ENCODE measurements around the gene PSMB10.
"Not testable (repeated sequence)": the region's sequence is repeated elsewhere in the genome, so short reads cannot be mapped to it uniquely, and the experiment has no call there.

Gene PSMB10

DNA sequence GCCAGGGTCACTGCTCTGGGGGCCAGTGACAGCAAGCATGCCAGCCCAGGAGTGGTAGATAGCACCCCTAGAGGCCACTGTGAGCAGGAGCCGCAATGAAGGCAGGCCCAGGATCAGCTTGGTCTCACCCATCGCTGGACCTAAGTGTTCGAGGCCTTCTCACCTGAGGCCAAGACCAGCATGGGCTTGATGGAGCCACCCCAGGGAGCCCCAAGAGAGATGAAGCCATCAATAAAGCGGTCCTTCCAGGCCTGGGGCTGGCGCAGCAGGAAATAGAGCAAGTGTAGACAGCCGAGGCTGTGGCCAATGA is 5.5 kb upstream of the PSMB10 start:
- H3K36me3 ChIP-seq (ENCODE audit: low read depth), result peaks cover 57% of the 10 kb centered on the region
- ATAC-seq (ENCODE audit: low read depth) (peak; percentile 58), DNase-seq (ENCODE audit: low spot score) (no peak)
- no peaks in the 10 kb centered on the region for H3K9me3 ChIP-seq (ENCODE audit: severe bottlenecking)
- no peak overlapping the region for H3K27ac ChIP-seq (ENCODE audit: poor library complexity, severe bottlenecking)
- H3K4me1 ChIP-seq (ENCODE audit: insufficient read depth, poor library complexity, severe bottlenecking), result no peaks in the 10 kb centered on the region
- H3K4me3 ChIP-seq (ENCODE audit: severe bottlenecking), result no peak overlapping the region
- TF ChIP-seq CTCF (IDR thresholded peaks at IDR 0.05; ENCODE audit: poor library complexity, severe bottlenecking), result peak; percentile 67
- no peaks in the 10 kb centered on the region for H3K27me3 ChIP-seq (ENCODE audit: insufficient read depth, poor library complexity, severe bottlenecking)

- no peak for TF ChIP-seq CTCF (IDR thresholded peaks at IDR 0.05; ENCODE audit: poor library complexity, severe bottlenecking)
- ATAC-seq (ENCODE audit: low read depth) (no peak), DNase-seq (ENCODE audit: low spot score) (no peak)
- Histone ChIP-seq H3K4me3 (ENCODE audit: severe bottlenecking) (no peak overlapping the region), H3K27me3 (ENCODE audit: insufficient read depth, poor library complexity, severe bottlenecking) (no peaks in the 10 kb centered on the region), H3K36me3 (ENCODE audit: low read depth) (peaks cover 52% of the 10 kb centered on the region), H3K9me3 (ENCODE audit: severe bottlenecking) (no peaks in the 10 kb centered on the region), H3K4me1 (ENCODE audit: insufficient read depth, poor library complexity, severe bottlenecking) (no peaks in the 10 kb centered on the region), H3K27ac (ENCODE audit: poor library complexity, severe bottlenecking) (no peak overlapping the region)
Measured at GRCh38 chr16:67941469-67942199, 5.0 kb upstream of the PSMB10 start.

DNA sequence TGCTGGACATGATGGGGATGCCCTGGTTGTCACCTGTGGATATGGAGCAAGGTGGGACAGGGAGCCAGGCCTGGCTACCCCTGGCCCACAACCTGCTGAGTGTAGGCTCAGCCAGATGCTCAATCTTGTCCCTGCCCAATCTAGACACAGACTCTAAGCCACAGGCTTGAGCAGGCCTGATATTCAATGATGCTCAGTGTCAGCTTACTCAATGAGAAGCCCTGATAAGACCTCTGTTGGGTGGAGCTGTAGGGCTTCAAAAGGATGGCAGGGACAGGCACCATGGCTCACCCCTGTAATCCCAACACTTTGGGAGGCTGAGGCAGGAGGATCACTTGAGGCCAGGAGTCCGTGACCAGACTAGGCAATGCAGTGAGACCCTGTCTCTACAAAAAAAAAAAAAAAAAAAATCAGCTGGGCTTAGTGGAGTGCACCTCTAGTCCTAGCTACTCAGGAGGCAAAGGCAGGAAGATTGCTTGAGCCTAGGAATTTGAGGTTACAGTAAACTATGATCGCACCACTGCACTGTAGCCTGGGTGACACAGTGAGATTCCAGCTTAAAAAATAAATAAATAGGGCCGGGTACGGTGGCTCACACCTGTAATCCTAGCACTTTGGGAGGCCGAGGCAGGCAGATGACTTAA is 3.9 kb upstream of the PSMB10 start:
- DNase-seq (ENCODE audit: low spot score) (no peak), ATAC-seq (ENCODE audit: low read depth) (no peak)
- Histone ChIP-seq H3K4me3 (ENCODE audit: severe bottlenecking) (no peak overlapping the region), H3K4me1 (ENCODE audit: insufficient read depth, poor library complexity, severe bottlenecking) (no peaks in the 10 kb centered on the region), H3K9me3 (ENCODE audit: severe bottlenecking) (no peaks in the 10 kb centered on the region), H3K27me3 (ENCODE audit: insufficient read depth, poor library complexity, severe bottlenecking) (no peaks in the 10 kb centered on the region), H3K36me3 (ENCODE audit: low read depth) (peaks cover 42% of the 10 kb centered on the region), H3K27ac (ENCODE audit: poor library complexity, severe bottlenecking) (no peak overlapping the region)
- no peak for TF ChIP-seq CTCF (IDR thresholded peaks at IDR 0.05; ENCODE audit: poor library complexity, severe bottlenecking)

DNA sequence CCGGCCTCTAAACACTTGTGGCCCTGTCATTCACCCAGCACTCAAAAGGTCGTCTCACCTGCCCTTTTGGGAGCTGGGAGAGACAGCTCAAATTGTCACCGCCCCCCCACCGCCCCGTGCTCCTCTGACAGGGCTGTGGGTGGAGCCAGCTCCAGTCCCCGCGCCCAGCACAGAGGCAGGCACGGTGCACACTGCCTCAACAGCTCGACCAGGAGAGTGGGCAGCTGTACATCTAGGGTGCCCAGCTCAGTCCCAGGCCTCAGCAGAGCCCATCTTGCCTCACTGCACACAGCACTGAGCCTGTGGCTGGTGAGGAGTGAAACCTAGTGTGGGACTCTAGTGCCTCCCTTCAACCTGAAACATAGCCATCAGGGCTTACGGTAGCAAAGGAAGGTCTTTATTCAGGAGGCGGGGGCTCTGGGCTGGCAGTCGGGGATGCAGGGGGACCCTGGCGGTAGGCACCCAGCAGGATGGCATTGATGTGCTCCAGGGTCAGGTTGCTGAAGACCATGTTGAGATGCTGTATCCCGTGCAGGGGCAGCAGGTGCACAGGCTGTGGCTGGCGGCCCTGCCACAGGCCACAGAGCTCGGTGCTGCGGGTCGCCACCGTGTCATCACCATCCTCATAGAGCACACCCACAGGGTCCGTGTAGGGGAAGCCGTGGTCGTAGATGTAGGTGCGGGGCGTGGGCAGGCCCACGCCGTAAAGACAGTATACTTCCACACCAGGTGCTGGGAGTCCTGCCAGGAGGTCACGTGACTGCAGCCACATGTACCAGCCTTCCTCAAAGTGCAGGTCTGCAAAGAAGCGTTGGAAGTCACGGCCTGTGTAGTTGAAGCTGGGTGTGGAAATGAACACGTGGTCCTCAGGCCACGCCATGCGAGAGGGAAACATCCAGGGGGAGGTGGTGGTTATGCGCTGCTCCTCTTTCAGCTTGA is 3.1 kb upstream of the PSMB10 start:
- no peaks in the 10 kb centered on the region for H3K9me3 ChIP-seq (ENCODE audit: severe bottlenecking)
- no peaks in the 10 kb centered on the region for H3K4me1 ChIP-seq (ENCODE audit: insufficient read depth, poor library complexity, severe bottlenecking)
- DNase-seq (ENCODE audit: low spot score) (peak; percentile 68), ATAC-seq (ENCODE audit: low read depth) (no peak)
- no peaks in the 10 kb centered on the region for H3K27me3 ChIP-seq (ENCODE audit: insufficient read depth, poor library complexity, severe bottlenecking)
- H3K36me3 ChIP-seq (ENCODE audit: low read depth), result peaks cover 34% of the 10 kb centered on the region
- H3K4me3 ChIP-seq (ENCODE audit: severe bottlenecking), result no peak overlapping the region
- TF ChIP-seq CTCF (IDR thresholded peaks at IDR 0.05; ENCODE audit: poor library complexity, severe bottlenecking), result no peak
- H3K27ac ChIP-seq (ENCODE audit: poor library complexity, severe bottlenecking), result no peak overlapping the region

GRCh38 chr16:67937713-67938112 is 1.1 kb upstream of the PSMB10 start:
- H3K36me3 ChIP-seq (ENCODE audit: low read depth), result peaks cover 16% of the 10 kb centered on the region
- not testable (repeated sequence) for H3K27ac ChIP-seq (ENCODE audit: poor library complexity, severe bottlenecking); ATAC-seq (ENCODE audit: low read depth); H3K4me3 ChIP-seq (ENCODE audit: severe bottlenecking); H3K9me3 ChIP-seq (ENCODE audit: severe bottlenecking); DNase-seq (ENCODE audit: low spot score); H3K27me3 ChIP-seq (ENCODE audit: insufficient read depth, poor library complexity, severe bottlenecking); H3K4me1 ChIP-seq (ENCODE audit: insufficient read depth, poor library complexity, severe bottlenecking)
